Upper lobe of left lung (tissue), 6 donors: ENCODE measurements around the gene ACSBG1. TPM values are rescaled to one million over a fixed set of nuclear protein-coding genes. Genes with fewer than 3 reads are reported as not detected.

Source experiments
- ATAC-seq, 2 donors: fragments of 200-7000 bp; cut with Tn5 transposase; one replicate each; pipeline ENCODE4 v1.9.1; 2022; ENCODE audit warnings: mild to moderate bottlenecking in 2 of 2, moderate library complexity in 2 of 2; ENCODE audit not compliant: low FRiP score in 2 of 2
- DNase-seq, 2 donors: peaks; one replicate each; pipeline ENCODE4 v3.0.0-alpha.2; 2019 to 2020
- H3K27ac ChIP-seq, 4 donors: fragments of 200-600 bp; sonication (generic); one replicate each; pipeline ENCODE4 v1.5.1; 2016 to 2019
- H3K27me3 ChIP-seq, 4 donors: fragments of 200-600 bp; sonication (generic); one replicate each; pipeline ENCODE4 v1.5.1; 2017 to 2019
- H3K36me3 ChIP-seq, 4 donors: fragments of 200-600 bp; sonication (generic); one replicate each; pipeline ENCODE4 v1.5.1; 2016 to 2019
- H3K4me1 ChIP-seq, 4 donors: fragments of 200-600 bp; sonication (generic); one replicate each; pipeline ENCODE4 v1.5.1; 2018 to 2019
- H3K4me3 ChIP-seq, 4 donors: fragments of 200-600 bp; sonication (generic); one replicate each; pipeline ENCODE4 v1.5.1; 2017 to 2019; ENCODE audit warnings: mild to moderate bottlenecking in 2 of 4, moderate library complexity in 1 of 4
- H3K9me3 ChIP-seq, 4 donors: fragments of 200-600 bp; sonication (generic); one replicate each; pipeline ENCODE4 v1.5.1; 2018 to 2019
- CTCF ChIP-seq, 6 experiments: fragments of 450-650 bp in 4 of 6; fragments of 200-600 bp in 2 of 6; sonication (generic) in 2 of 6; IDR thresholded peaks; one replicate each; pipeline ENCODE4 v1.5.1; 2016 to 2019; ENCODE audit warnings: antibody characterized with exemption in 6 of 6
- EP300 ChIP-seq, 4 donors: sonication (generic); formaldehyde crosslinking; IDR thresholded peaks; one replicate each; pipeline ENCODE4 v1.5.1; 2017; ENCODE audit warnings: antibody characterized with exemption in 4 of 4, control low read depth in 2 of 4
- POLR2A ChIP-seq, 4 donors: fragments of 450-650 bp; IDR thresholded peaks; one replicate each; pipeline ENCODE4 v1.5.1; 2016 to 2017; ENCODE audit warnings: antibody characterized with exemption in 4 of 4, mild to moderate bottlenecking in 2 of 4
- POLR2AphosphoS5 ChIP-seq, 2 donors: sonication (generic); formaldehyde crosslinking; IDR thresholded peaks; one replicate each; pipeline ENCODE4 v1.5.1; 2017; ENCODE audit warnings: antibody characterized with exemption in 2 of 2
- whole genome bisulfite sequencing, 2 donors: methylation state at CpG; one replicate each; pipeline ENCODE4 v1.1.5; 2017 to 2018; 5-methylcytosine and 5-hydroxymethylcytosine counted together
- total RNA-seq, 6 donors: library from RNA; depleted of rRNA in 4 of 6; stranded (reverse); fragments of >200 nt in 4 of 6; gene quantifications; one replicate each; pipeline versions ENCODE4 v1.1.0 to v1.2.1, GENCODE V29; 2016 to 2021
- donor health status: DM: no; HTN: no; CAD: no; lungs with moderate emphysema.
- donor health status: DM: no; HTN: yes; CAD: no; lungs with severe emphysema.

The ACSBG1 gene
- total RNA-seq, 6 donors from 2014 or later = 0.22 to 7.3 (median 2.3) TPM; not detected in 1

- Histone ChIP-seq H3K4me1 (peaks cover 0 to 8% (median 7%) of the 10 kb centered on the region in 4 donors), H3K36me3 (no peaks in the 10 kb centered on the region), H3K4me3 (no peak overlapping the region), H3K27me3 (no peaks in the 10 kb centered on the region), H3K27ac (no peak overlapping the region), H3K9me3 (no peaks in the 10 kb centered on the region)
- 85 to 92% methylated on average over 3 of the region's 3 CpGs for WGBS, 2 donors
- no peak for TF ChIP-seq POLR2A (IDR thresholded peaks at IDR 0.05)
- TF ChIP-seq CTCF (IDR thresholded peaks at IDR 0.05) = no peak
- TF ChIP-seq EP300 (IDR thresholded peaks at IDR 0.05) = no peak
- TF ChIP-seq POLR2AphosphoS5 (IDR thresholded peaks at IDR 0.05) = no peak
- DNase-seq = no peak
- no peak for ATAC-seq
Measured at GRCh38 chr15:78125267-78125666, 109.1 kb downstream of the ACSBG1 start.

- Histone ChIP-seq H3K36me3 (no peaks in the 10 kb centered on the region), H3K9me3 (no peaks in the 10 kb centered on the region), H3K4me1 (no peaks in the 10 kb centered on the region), H3K27me3 (no peaks in the 10 kb centered on the region), H3K27ac (no peak overlapping the region), H3K4me3 (no peak overlapping the region)
- TF ChIP-seq POLR2AphosphoS5 (IDR thresholded peaks at IDR 0.05) (no peak), POLR2A (IDR thresholded peaks at IDR 0.05) (no peak), EP300 (IDR thresholded peaks at IDR 0.05) (no peak), CTCF (IDR thresholded peaks at IDR 0.05) (no peak)
- ATAC-seq (no peak), DNase-seq (no peak)
- WGBS, 2 donors = 80 to 89% methylated on average over 4 to 5 of the region's 5 CpGs
Measured at GRCh38 chr15:78120523-78120922, 113.8 kb downstream of the ACSBG1 start.

Other genes with a start within 250 kb of the ACSBG1 start
- 100 to 1,000 TPM in 1 of 6 donors, 10 to 100 TPM in 5; 31.5 to 103 (median 64.2) TPM for gene TBC1D2B, start 156.9 kb downstream of the ACSBG1 start, total RNA-seq
- under 1 TPM in 1 of 6 donors, not detected in 5; 0.09 TPM for gene SH2D7, start 142.0 kb downstream of the ACSBG1 start, total RNA-seq
- gene CIB2, start 103.1 kb downstream of the ACSBG1 start, total RNA-seq = 1 to 10 TPM in 3 of 6 donors, under 1 TPM in 2, not detected in 1; 0.77 to 5.2 (median 1.2) TPM
- gene IDH3A, start 85.2 kb downstream of the ACSBG1 start, total RNA-seq = 10 to 100 TPM; 17.5 to 80.1 (median 48.2) TPM
- gene DNAJA4, start 30.0 kb upstream of the ACSBG1 start, total RNA-seq = 10 to 100 TPM in 5 of 6 donors, 1 to 10 TPM in 1; 9.1 to 76.8 (median 19.9) TPM
- 10 to 100 TPM; 33.6 to 67.1 (median 50.3) TPM for gene SKIC8, start 65.0 kb upstream of the ACSBG1 start, total RNA-seq
- gene CRABP1, start 105.8 kb upstream of the ACSBG1 start, total RNA-seq = under 1 TPM in 2 of 6 donors, not detected in 4; 0.44 to 0.57 TPM
- gene IREB2, start 203.7 kb upstream of the ACSBG1 start, total RNA-seq = 10 to 100 TPM; 26.8 to 51.3 (median 40.8) TPM